Endothelial cell (in vitro differentiated cells): ENCODE results near the gene HERC2. TPM values are rescaled to one million over a fixed set of nuclear protein-coding genes. Genes with fewer than 3 reads are reported as not detected.
"Not testable (repeated sequence)": the region's sequence is repeated elsewhere in the genome, so short reads cannot be mapped to it uniquely, and the experiment has no call there.

ENCODE experiments used
- DNase-seq: peaks from one replicate; pipeline ENCODE4 v3.0.0; 2021; ENCODE audit warnings: low spot score
- H3K27ac Mint-ChIP-seq: one replicate; pipeline ENCODE4 v1.8.0; 2021; ENCODE audit warnings: mixed read lengths, inconsistent platforms; ENCODE audit not compliant: unreplicated experiment
- H3K27me3 Mint-ChIP-seq: one replicate; pipeline ENCODE4 v1.8.0; 2021; ENCODE audit warnings: mild to moderate bottlenecking, moderate library complexity, mixed read lengths, inconsistent platforms; ENCODE audit not compliant: unreplicated experiment
- H3K36me3 Mint-ChIP-seq: one replicate; pipeline ENCODE4 v1.8.0; 2021; ENCODE audit warnings: mild to moderate bottlenecking, low read depth, mixed read lengths, inconsistent platforms; ENCODE audit not compliant: unreplicated experiment
- H3K4me1 Mint-ChIP-seq: one replicate; pipeline ENCODE4 v1.8.0; 2021; ENCODE audit warnings: mild to moderate bottlenecking, mixed read lengths, inconsistent platforms; ENCODE audit not compliant: unreplicated experiment
- H3K4me3 Mint-ChIP-seq: one replicate; pipeline ENCODE4 v1.8.0; 2021; ENCODE audit warnings: mild to moderate bottlenecking, mixed read lengths, inconsistent platforms; ENCODE audit not compliant: unreplicated experiment
- H3K9me3 Mint-ChIP-seq: one replicate; pipeline ENCODE4 v1.8.0; 2021; ENCODE audit warnings: mixed read lengths, inconsistent platforms; ENCODE audit not compliant: unreplicated experiment
- CTCF ChIP-seq: fragments of 200-600 bp; sonication (generic); IDR thresholded peaks from one replicate; pipeline ENCODE4 v1.5.0; 2021; ENCODE audit warnings: antibody characterized with exemption; ENCODE audit not compliant: unreplicated experiment
- total RNA-seq: library from RNA; stranded (reverse); fragmentation: NEBNext Ultra II Directional; extraction: Animal tissue kit (Norgen Biotek cat#: 25700); gene quantifications from one replicate; pipeline ENCODE4 v1.2.1, GENCODE V29; 2021; ENCODE audit not compliant: unreplicated experiment

The HERC2 gene
- total RNA-seq, 1 donor from 2014 or later, result 84.6 TPM

- Mint-ChIP-seq H3K4me1 (no peaks in the 10 kb centered on the region), H3K27me3 (no peaks in the 10 kb centered on the region), H3K9me3 (no peaks in the 10 kb centered on the region), H3K36me3 (peaks cover 12% of the 10 kb centered on the region), H3K27ac (no peak overlapping the region), H3K4me3 (no peak overlapping the region)
- no peak for DNase-seq
- TF ChIP-seq CTCF, result no peak
Observed at GRCh38 chr15:28228096-28228495, 93.9 kb downstream of the HERC2 start.

DNA sequence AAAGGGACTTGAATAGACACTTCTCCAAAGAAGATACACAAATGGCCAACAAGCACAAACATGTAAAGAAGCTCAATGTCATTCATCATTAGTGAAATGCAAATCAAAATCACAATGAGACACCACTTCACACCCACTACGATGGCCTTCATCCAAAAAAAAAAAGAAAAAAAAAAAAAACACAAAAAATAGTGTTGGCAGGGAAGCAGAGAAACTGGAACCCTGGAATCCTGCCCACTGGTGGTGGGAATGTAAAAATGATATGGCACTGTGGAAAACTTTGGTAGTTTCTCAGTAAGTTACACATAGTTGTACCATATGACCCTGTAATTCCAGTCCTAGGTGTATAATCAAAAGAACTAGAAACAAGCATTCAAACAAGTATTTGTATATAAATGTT, 94.7 kb downstream of the HERC2 start:
- not testable (repeated sequence) for H3K27me3 Mint-ChIP-seq, H3K9me3 Mint-ChIP-seq, H3K36me3 Mint-ChIP-seq, H3K27ac Mint-ChIP-seq, H3K4me1 Mint-ChIP-seq, H3K4me3 Mint-ChIP-seq
- peak; percentile 72 for TF ChIP-seq CTCF
- peak; percentile 23 for DNase-seq

DNA sequence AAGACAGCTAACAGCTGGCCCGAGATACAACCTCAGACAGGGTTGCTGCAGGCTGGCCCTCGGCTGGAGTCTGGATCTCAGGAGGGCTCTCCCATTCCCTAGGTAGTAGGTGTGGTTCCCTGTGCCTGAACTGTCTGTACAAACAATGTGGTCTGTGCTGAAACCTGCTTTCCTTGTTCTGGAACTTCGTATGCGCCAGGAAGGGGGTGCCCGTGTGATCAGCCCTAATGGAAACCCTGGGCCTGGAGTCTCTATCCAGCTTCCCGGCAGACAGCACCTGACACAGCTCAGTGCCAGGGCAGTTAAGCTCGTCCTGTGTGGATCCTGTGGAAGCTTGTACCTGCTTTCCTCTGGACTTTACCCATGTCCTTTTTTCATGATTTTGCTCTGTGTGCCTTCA, 99.4 kb downstream of the HERC2 start:
- H3K4me1 Mint-ChIP-seq, H3K9me3 Mint-ChIP-seq, DNase-seq, H3K27me3 Mint-ChIP-seq: not testable (repeated sequence)
- Mint-ChIP-seq H3K36me3 (peaks cover 33% of the 10 kb centered on the region), H3K27ac (peak overlapping the region; percentile 61), H3K4me3 (peak overlapping the region; percentile 37)

GRCh38 chr15:28221696-28222095, 100.3 kb downstream of the HERC2 start:
- H3K4me3 Mint-ChIP-seq, H3K27ac Mint-ChIP-seq, H3K4me1 Mint-ChIP-seq, DNase-seq, H3K27me3 Mint-ChIP-seq, H3K9me3 Mint-ChIP-seq: not testable (repeated sequence)
- H3K36me3 Mint-ChIP-seq, result peaks cover 33% of the 10 kb centered on the region

DNA sequence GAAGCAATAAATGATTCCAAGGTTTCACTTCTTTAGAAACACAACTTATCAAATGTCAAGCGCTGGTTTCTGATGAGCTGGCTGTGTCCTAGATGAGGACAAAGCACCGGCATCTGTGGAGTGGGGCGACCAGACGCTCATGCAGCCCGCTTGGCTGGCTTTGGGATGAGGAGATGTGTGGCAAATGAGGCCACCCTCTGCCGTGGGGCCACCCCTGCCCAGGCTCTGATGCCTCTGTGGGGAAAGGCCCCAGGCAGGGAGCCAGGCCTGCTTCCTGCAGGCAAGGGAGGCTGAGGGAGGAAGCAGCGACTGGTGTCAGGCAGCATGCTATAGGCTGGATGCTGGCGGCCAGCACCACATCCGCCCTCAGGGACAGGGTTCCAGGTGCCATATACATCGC, 102.9 kb downstream of the HERC2 start:
- Mint-ChIP-seq H3K4me1 (peaks cover 4% of the 10 kb centered on the region), H3K36me3 (peaks cover 31% of the 10 kb centered on the region), H3K9me3 (no peaks in the 10 kb centered on the region), H3K27ac (no peak overlapping the region), H3K27me3 (no peaks in the 10 kb centered on the region), H3K4me3 (no peak overlapping the region)
- no peak for DNase-seq
- no peak for TF ChIP-seq CTCF

GRCh38 chr15:28216946-28217546, 104.9 kb downstream of the HERC2 start:
- H3K4me3 Mint-ChIP-seq, H3K9me3 Mint-ChIP-seq, DNase-seq, H3K27ac Mint-ChIP-seq, H3K27me3 Mint-ChIP-seq, H3K4me1 Mint-ChIP-seq: not testable (repeated sequence)
- peaks cover 36% of the 10 kb centered on the region for H3K36me3 Mint-ChIP-seq

DNA sequence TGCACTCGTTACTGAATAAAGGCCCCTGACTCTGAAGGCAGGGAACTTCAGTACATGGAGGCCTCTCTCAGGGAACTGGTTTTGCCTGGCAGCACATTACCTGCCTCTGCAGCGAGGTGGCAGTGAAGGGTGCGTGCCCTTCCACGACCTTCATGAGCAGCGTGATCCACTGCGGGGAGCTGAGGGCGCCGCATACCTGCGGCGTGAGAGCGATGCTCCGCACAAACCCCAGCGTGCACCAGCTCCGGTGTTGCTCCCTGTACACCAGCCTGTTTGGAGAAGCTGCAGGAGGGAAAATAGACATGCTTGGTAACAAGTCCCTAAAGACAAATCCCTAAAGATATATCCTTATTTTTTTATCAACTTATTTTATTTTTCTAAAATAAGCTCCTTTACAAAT, 106.5 kb downstream of the HERC2 start:
- H3K4me1 Mint-ChIP-seq, H3K4me3 Mint-ChIP-seq: not testable (repeated sequence)

DNA sequence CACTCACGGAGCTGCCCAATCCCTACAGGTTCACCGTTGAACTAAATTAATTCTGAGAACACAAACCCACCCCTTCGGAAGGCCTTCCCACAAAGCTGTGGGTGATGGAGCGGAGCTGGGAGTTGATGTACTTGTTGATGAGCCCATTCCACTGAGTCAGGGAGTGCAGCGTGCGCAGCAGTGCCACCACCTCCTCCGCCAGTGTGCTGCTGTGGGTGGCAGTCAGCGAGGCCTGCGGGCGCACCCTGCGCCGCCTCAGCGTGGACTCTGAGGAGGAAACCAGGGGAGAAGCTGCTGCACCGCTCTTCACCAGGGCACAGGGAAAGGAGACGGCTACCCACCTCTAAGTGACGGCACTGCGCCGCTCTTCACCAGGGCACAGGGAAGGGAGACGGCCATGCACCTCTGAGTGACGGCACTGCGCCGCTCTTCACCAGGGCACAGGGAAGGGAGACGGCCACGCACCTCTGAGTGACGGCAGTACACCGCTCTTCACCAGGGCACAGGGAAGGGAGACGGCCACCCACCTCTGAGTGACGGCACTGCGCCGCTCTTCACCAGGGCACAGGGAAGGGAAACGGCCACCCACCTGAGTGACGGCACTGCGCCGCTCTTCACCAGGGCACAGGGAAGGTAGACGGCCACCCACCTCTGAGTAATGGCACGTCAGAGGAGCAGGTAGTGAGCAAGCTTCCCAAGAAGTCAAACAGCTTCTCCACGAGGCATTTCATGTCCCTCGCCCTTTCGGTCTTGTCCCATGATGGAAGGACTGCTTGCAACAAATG, 107.8 kb downstream of the HERC2 start:
- H3K27ac Mint-ChIP-seq, DNase-seq, H3K9me3 Mint-ChIP-seq, H3K27me3 Mint-ChIP-seq, H3K4me1 Mint-ChIP-seq: not testable (repeated sequence)
- H3K36me3 Mint-ChIP-seq, result peaks cover 31% of the 10 kb centered on the region
- H3K4me3 Mint-ChIP-seq, result peak overlapping the region; percentile 42

More for the DNA sequence above, 106.5 kb downstream of the HERC2 start:
- not testable (repeated sequence) for H3K27me3 Mint-ChIP-seq, H3K9me3 Mint-ChIP-seq, H3K27ac Mint-ChIP-seq, DNase-seq
- peaks cover 38% of the 10 kb centered on the region for H3K36me3 Mint-ChIP-seq

DNA sequence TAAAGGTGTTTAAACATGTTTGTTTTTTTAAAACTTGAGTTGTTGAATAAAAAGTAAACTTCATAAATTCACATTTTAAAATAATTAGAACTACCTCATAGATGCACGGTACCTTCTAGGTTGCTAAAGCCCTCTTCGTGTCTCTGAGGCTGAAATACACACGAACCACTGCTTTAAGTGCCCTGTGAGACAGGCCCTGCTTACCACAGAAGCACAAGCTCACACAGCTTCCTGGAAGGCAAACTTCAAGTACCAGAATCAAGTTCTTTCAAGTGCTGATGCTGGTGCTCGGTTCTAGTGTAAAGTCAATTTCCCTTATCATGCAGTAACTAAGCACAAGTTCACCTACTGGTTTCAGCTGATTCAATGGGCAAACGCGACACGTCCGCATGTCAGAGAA, 108.6 kb downstream of the HERC2 start:
- H3K27me3 Mint-ChIP-seq, DNase-seq, H3K4me3 Mint-ChIP-seq, H3K4me1 Mint-ChIP-seq, H3K27ac Mint-ChIP-seq, H3K9me3 Mint-ChIP-seq: not testable (repeated sequence)
- peaks cover 28% of the 10 kb centered on the region for H3K36me3 Mint-ChIP-seq
